ENCODE results near the gene SEMA6B.

DNA sequence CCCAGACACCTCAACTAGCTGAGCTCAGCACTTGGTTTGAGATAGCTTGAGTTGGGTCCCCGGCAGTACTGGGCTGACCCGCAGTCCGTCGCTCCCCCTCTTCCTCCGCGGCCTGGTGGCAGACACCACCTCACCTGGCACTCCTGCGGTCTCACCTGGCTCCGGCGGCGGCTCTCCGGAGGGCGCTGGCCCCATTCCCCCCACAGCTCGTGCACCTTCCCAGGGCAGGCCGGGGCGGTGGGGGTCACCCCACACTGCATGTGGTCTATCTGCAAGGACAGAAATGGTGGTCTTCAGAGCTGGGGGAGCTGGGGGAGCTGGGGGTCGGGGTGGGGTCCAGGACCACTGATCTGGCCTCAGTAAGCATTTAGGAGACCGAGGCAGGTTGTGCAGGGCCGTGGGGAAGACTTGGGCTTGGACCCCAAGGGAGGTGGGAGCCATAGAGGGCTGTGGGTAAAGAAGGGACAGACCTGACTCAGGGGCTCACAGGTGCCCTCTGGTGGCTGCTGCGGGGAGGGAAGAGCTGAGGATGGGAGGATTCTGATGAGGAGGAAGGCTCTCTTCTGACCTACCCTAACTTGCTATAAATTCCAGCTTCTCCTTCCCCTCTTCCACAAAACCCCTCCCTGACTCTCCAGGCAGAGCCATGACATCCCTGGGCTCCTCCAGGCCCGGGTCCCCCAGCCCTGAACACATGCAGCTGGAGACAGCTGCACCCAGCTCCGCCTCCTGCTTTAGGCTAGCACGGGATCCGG lies 34.5 kb downstream of the SEMA6B start:
- TF ChIP-seq, protein P1, sequence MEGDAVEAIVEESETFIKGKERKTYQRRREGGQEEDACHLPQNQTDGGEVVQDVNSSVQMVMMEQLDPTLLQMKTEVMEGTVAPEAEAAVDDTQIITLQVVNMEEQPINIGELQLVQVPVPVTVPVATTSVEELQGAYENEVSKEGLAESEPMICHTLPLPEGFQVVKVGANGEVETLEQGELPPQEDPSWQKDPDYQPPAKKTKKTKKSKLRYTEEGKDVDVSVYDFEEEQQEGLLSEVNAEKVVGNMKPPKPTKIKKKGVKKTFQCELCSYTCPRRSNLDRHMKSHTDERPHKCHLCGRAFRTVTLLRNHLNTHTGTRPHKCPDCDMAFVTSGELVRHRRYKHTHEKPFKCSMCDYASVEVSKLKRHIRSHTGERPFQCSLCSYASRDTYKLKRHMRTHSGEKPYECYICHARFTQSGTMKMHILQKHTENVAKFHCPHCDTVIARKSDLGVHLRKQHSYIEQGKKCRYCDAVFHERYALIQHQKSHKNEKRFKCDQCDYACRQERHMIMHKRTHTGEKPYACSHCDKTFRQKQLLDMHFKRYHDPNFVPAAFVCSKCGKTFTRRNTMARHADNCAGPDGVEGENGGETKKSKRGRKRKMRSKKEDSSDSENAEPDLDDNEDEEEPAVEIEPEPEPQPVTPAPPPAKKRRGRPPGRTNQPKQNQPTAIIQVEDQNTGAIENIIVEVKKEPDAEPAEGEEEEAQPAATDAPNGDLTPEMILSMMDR (IDR thresholded peaks at IDR 0.05 in 8 of 11, conservative IDR thresholded peaks at IDR 0.05 in 3 of 11): peak; percentile 42 to 90 (median 70)
- TF ChIP-seq POLR2AphosphoS5 (IDR thresholded peaks at IDR 0.05) (no peak), POLR2A (IDR thresholded peaks at IDR 0.05) (no peak)

Measured in spleen (tissue), 7 donors.